Spinal cord (tissue), 10 donors: ENCODE measurements around the gene CCDC39. TPM values are rescaled to one million over a fixed set of nuclear protein-coding genes. Genes with fewer than 3 reads are reported as not detected.
A peak's percentile ranks its signal among the peaks of the same experiment; 100 is the strongest.
"Not testable (repeated sequence)": the region's sequence is repeated elsewhere in the genome, so short reads cannot be mapped to it uniquely, and the experiment has no call there.

Source experiments
- DNase-seq, 6 donors: peaks; one replicate each; pipeline versions ENCODE4 v3.0.0 to v3.0.0-alpha.2; 2013 to 2015; ENCODE audit warnings: low spot score in 6 of 6, low read depth in 4 of 6
- H3K27ac ChIP-seq: one replicate; pipeline ENCODE4 v1.5.1; 2013; ENCODE audit warnings: low read depth, low read length, control low read depth
- H3K27me3 ChIP-seq: one replicate; pipeline ENCODE4 v1.6.1; 2013; ENCODE audit warnings: low read length; ENCODE audit not compliant: control insufficient read depth, insufficient read depth
- H3K36me3 ChIP-seq: one replicate; pipeline ENCODE4 v1.6.1; 2013; ENCODE audit warnings: low read length; ENCODE audit not compliant: control insufficient read depth, insufficient read depth
- H3K4me1 ChIP-seq: one replicate; pipeline ENCODE4 v1.6.1; 2013; ENCODE audit warnings: low read length; ENCODE audit not compliant: control insufficient read depth, insufficient read depth
- H3K4me3 ChIP-seq: one replicate; pipeline ENCODE4 v1.5.1; 2013; ENCODE audit warnings: low read depth, low read length, control low read depth
- H3K9me3 ChIP-seq: one replicate; pipeline ENCODE4 v1.6.1; 2013; ENCODE audit warnings: low read length; ENCODE audit not compliant: control insufficient read depth, insufficient read depth
- WGBS: methylation state at CpG from one replicate; pipeline ENCODE4 v1.1.5; 2013; ENCODE audit warnings: missing lambda C conversion rate; ENCODE audit not compliant: insufficient coverage; 5-methylcytosine and 5-hydroxymethylcytosine counted together
- polyA plus RNA-seq, 2 donors: library from polyadenylated mRNA; unstranded; fragments of 120-200 nt; gene quantifications; one replicate each; pipeline ENCODE4 v1.2.1, GENCODE V29; 2013; ENCODE audit not compliant: insufficient read length in 2 of 2
- total RNA-seq, 2 donors: library from RNA; depleted of rRNA in 1 of 2; stranded (reverse); fragments of 120-200 nt in 1 of 2; fragments of >200 nt in 1 of 2; gene quantifications; one replicate each; pipeline versions ENCODE4 v1.2.3 to v1.2.4, GENCODE V29; 2013 to 2014
- donor health status: healthy.

Gene CCDC39
- total and polyA plus RNA-seq, 4 donors, result 2.2 to 8.4 (median 6.7) TPM

GRCh38 chr3:180633722-180634121 is 45.6 kb downstream of the CCDC39 start:
- H3K4me1 ChIP-seq, result no peaks in the 10 kb centered on the region
- no peaks in the 10 kb centered on the region for H3K9me3 ChIP-seq
- WGBS, result 8% methylated on average over 2 of the region's 2 CpGs
- no peaks in the 10 kb centered on the region for H3K27me3 ChIP-seq
- H3K4me3 ChIP-seq, result no peak overlapping the region
- H3K27ac ChIP-seq, result no peak overlapping the region
- no peaks in the 10 kb centered on the region for H3K36me3 ChIP-seq
- DNase-seq, result no peak

- H3K4me1 ChIP-seq, result no peaks in the 10 kb centered on the region
- peak in 1 of 6 donors; percentile 14 for DNase-seq
- no peaks in the 10 kb centered on the region for H3K36me3 ChIP-seq
- H3K4me3 ChIP-seq, result no peak overlapping the region
- H3K27me3 ChIP-seq, result no peaks in the 10 kb centered on the region
- no peak overlapping the region for H3K27ac ChIP-seq
- no CpG with 5 or more reads among the region's 3 CpGs for WGBS
- H3K9me3 ChIP-seq, result no peaks in the 10 kb centered on the region
Observed at GRCh38 chr3:180631317-180631716, 48.0 kb downstream of the CCDC39 start.

- Histone ChIP-seq H3K36me3 (peaks cover 3% of the 10 kb centered on the region), H3K4me3 (no peak overlapping the region), H3K9me3 (no peaks in the 10 kb centered on the region), H3K27me3 (no peaks in the 10 kb centered on the region), H3K4me1 (no peaks in the 10 kb centered on the region), H3K27ac (no peak overlapping the region)
- no peak for DNase-seq
Observed at GRCh38 chr3:180630371-180630770, 48.9 kb downstream of the CCDC39 start.

- no peaks in the 10 kb centered on the region for H3K27me3 ChIP-seq
- WGBS, result 100% methylated on average over 1 of the region's 2 CpGs
- H3K36me3 ChIP-seq, result peaks cover 3% of the 10 kb centered on the region
- no peaks in the 10 kb centered on the region for H3K9me3 ChIP-seq
- no peaks in the 10 kb centered on the region for H3K4me1 ChIP-seq
- no peak overlapping the region for H3K27ac ChIP-seq
- DNase-seq, result no peak
- H3K4me3 ChIP-seq, result no peak overlapping the region
Observed at GRCh38 chr3:180626844-180627243, 52.4 kb downstream of the CCDC39 start.

- no peaks in the 10 kb centered on the region for H3K27me3 ChIP-seq
- H3K9me3 ChIP-seq, result no peaks in the 10 kb centered on the region
- WGBS, result no CpG with 5 or more reads among the region's 2 CpGs
- peaks cover 3% of the 10 kb centered on the region for H3K36me3 ChIP-seq
- H3K4me1 ChIP-seq, result no peaks in the 10 kb centered on the region
- no peak overlapping the region for H3K27ac ChIP-seq
- H3K4me3 ChIP-seq, result no peak overlapping the region
- DNase-seq, result no peak
Observed at GRCh38 chr3:180624714-180625113, 54.6 kb downstream of the CCDC39 start.

DNA sequence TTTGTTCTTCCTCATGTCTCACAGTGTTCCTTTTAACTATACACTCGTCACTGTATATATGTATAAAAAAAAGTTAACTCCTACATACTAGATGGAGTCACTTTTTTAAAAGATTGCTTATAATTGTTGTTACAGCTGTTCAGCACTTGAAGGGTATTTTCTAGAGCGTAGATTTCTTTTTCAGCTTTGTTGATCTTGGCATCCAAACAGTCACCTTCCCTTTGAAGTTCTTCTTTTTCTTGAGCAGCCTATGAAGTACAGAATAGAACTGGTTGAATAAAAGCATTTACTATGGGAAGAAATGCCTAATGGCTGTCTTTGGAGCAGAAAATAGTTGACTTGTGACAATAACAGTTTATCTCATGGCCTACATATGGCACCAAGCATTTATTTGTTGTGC is 59.6 kb downstream of the CCDC39 start:
- Histone ChIP-seq H3K4me1 (no peaks in the 10 kb centered on the region), H3K4me3 (no peak overlapping the region), H3K27me3 (no peaks in the 10 kb centered on the region), H3K9me3 (no peaks in the 10 kb centered on the region), H3K27ac (peak overlapping the region; percentile 25), H3K36me3 (no peaks in the 10 kb centered on the region)
- peak in 1 of 6 donors; percentile 26 for DNase-seq
- WGBS, result no CpG with 5 or more reads among the region's 2 CpGs

- H3K9me3 ChIP-seq, H3K4me3 ChIP-seq, H3K27ac ChIP-seq, H3K4me1 ChIP-seq, H3K27me3 ChIP-seq, H3K36me3 ChIP-seq, DNase-seq: not testable (repeated sequence)
- no CpG with 5 or more reads among the region's 2 CpGs for WGBS
Observed at GRCh38 chr3:180618563-180618962, 60.7 kb downstream of the CCDC39 start.

- no CpG with 5 or more reads among the region's 2 CpGs for WGBS
- Histone ChIP-seq H3K27ac (no peak overlapping the region), H3K4me1 (no peaks in the 10 kb centered on the region), H3K4me3 (no peak overlapping the region), H3K36me3 (peaks cover 4% of the 10 kb centered on the region), H3K27me3 (no peaks in the 10 kb centered on the region), H3K9me3 (no peaks in the 10 kb centered on the region)
- DNase-seq, result no peak
Observed at GRCh38 chr3:180617049-180617448, 62.2 kb downstream of the CCDC39 start.

- Histone ChIP-seq H3K4me1 (no peaks in the 10 kb centered on the region), H3K4me3 (no peak overlapping the region), H3K9me3 (no peaks in the 10 kb centered on the region), H3K27me3 (no peaks in the 10 kb centered on the region), H3K27ac (no peak overlapping the region), H3K36me3 (peaks cover 4% of the 10 kb centered on the region)
- 60% methylated on average over 1 of the region's 3 CpGs for WGBS
- no peak for DNase-seq
Observed at GRCh38 chr3:180615954-180616353, 63.3 kb downstream of the CCDC39 start.

DNA sequence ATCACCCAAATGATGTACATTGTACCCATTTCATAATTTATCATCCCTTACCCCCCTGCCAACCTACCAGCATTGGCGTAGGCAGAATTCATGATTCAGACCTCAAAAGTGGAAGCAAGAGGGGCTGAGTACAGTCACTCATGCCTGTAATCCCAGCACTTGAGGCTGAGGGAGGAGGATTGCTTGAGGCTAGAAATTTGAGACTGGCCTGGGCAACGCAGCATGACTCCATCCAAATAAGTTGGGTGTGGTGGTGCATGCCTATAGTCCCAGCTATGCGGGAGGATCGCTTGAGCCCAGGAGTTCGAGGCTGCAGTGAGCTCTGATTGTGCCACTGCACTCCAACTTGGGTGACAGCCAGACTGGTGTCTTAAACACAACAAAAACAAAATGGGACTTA is 66.9 kb downstream of the CCDC39 start:
- no peaks in the 10 kb centered on the region for H3K27me3 ChIP-seq
- H3K4me1 ChIP-seq, result no peaks in the 10 kb centered on the region
- DNase-seq, result no peak
- WGBS, result 71% methylated on average over 4 of the region's 5 CpGs
- peaks cover 6% of the 10 kb centered on the region for H3K36me3 ChIP-seq
- H3K9me3 ChIP-seq, result no peaks in the 10 kb centered on the region
- no peak overlapping the region for H3K27ac ChIP-seq
- no peak overlapping the region for H3K4me3 ChIP-seq
